NCI-H146 (cell line): ENCODE results near the gene SETD4.
"Not testable (repeated sequence)": the region's sequence is repeated elsewhere in the genome, so short reads cannot be mapped to it uniquely, and the experiment has no call there.

ENCODE experiments used
- DNase-seq: peaks from one replicate; lab custom pipeline; 2025; lab: John Stamatoyannopoulos, UW

SETD4 gene, protein sequence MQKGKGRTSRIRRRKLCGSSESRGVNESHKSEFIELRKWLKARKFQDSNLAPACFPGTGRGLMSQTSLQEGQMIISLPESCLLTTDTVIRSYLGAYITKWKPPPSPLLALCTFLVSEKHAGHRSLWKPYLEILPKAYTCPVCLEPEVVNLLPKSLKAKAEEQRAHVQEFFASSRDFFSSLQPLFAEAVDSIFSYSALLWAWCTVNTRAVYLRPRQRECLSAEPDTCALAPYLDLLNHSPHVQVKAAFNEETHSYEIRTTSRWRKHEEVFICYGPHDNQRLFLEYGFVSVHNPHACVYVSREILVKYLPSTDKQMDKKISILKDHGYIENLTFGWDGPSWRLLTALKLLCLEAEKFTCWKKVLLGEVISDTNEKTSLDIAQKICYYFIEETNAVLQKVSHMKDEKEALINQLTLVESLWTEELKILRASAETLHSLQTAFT

DNA sequence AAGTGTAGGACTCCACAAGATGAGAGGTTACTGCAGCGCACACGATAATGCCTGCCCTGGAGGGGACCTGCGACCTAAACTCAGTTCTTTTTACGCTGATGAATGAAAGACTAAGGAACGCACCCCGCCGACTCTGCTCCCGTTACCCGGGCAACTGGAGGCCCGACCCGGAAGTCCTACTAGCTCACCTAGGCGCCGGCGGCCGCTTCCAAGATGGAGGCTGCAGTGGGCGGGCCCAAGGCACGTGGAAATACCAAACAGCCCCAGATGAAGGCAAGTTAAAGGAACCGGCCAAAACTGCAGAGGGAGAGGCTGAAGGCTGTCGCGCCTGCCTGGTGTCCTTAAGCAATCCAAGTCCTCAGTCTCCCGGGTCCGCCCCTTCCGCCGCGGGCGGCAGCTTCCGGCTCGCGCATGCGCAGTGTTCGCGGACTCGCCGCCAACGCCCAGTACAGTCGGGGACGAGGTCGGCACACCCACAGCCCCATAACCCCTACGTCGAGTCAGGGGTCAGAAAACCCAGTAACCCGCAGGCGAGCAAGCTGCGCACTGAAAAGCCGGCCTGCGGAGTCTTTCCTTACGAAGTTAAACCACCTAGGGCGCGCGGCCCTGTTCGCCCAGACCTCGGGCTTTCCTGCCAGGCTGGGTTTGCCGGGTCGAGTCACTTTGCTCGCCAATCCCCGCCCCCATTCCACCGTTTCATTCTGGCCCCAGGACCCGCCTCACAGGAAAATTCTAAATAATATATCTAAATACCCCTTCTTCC is at the start of gene SETD4:
Gene SETD4 (minus strand): TSS at position 368 of the 763 bp plus-strand sequence. CDS start 1,638 bp downstream, outside the sequence.
- DNase-seq = peak; percentile 87

DNA sequence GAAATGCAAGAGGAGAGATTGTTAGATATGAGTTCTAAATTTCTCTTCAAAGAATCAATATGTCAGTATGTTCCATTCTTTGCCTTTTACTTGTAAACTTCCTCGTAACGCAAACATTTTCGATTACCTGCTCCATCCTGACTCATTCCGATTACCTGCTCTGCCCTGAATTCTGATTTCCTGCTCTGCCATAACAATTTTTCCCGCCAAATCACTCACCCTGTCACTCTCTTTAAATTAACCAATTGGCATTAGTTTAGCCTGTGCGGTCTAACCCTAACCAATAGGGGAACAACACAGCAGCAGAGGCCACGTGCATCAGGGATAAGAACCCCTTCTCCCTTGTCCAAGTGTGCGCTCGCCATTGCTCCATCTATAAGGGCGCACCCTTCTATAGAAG is 49.5 kb upstream of the SETD4 start:
- no peak for DNase-seq

DNA sequence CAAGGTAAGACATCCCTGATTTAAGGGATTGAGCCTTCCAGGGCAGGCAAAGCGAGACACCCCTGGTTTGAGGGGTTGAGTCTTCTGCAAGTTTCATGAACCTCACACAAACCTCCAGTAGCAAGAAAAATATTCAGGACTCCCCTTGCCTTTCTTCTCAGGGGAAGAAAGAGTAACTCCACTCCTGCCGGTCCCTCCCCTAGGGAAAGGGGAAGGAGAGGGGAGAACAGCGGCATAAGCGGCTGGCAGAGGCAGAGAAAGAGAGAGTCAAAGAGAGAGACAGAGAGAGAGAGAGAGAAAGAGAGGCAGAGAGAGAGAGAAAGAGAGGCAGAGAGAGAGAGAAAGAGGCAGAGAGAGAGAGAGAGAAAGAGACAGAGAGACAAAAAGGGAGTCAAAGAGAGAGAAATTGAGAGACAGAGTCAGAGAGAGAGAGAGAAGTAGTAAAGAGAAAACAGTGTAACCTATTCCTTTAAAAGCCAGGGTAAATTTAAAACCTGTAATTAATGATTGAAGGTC is 45.1 kb upstream of the SETD4 start:
- no peak for DNase-seq

DNA sequence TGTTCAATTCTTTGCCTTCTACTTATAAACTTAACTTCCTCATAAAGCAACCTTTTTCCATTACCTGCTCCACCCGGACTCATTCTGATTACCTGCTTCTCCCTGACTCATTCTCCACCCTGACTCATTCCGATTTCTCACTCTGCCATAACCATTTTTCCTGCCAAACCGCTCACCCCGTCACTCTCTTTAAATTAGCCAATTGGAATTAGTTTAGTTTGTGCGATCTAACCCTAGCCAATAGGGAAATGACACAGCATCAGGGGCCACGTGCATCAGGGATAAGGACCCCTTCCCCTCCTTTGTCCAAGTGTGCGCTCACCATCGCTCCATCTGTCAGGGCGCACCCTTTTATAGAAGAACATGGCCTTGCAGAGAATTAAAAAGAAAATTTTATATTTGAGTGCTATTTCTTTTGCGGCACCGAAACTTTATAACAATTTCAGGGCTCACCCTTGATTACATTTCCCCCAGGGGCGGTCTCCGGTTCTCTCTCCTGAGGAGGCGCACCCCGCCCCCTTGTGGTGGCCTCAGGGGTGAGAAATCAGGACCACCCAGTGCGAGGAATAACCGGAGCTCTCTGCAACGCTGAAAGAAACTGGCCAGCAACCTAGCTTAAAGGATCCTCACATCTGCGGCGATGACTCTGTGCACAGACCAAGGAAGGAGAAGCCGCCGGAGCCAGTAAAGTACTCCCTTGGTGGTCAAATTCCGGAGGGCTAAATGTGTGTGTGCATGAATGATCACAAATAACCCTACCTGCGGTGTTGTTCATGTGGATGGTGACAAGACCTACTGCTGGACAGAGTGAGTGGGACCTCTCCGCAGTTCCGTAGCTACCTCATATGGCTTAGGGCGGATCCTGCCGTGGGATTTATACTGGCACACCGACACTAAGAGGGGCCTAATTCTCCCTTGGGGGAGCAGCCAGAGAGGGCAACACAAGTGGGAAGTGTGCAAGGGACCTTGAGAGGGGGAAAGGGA is 44.3 kb upstream of the SETD4 start:
- DNase-seq = no peak

DNA sequence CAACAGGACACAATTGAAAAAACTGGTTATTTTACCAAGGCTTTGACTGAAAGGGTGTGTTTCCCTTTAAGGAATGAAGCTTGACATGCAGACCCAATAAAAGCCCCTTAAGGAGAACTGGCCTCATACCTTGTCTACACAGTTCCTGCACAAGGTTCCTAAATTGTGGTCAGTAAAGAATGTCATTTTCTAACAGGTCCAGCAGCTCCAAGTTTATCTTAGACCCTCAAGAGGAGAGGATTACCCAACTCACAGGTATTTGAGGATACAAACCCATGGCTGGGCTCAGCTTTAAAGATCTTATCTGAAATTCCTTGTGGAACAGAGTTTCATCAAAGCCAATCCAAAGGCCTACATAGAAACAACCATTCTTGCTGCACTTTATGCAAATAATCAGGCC is 43.1 kb upstream of the SETD4 start:
- no peak for DNase-seq

DNA sequence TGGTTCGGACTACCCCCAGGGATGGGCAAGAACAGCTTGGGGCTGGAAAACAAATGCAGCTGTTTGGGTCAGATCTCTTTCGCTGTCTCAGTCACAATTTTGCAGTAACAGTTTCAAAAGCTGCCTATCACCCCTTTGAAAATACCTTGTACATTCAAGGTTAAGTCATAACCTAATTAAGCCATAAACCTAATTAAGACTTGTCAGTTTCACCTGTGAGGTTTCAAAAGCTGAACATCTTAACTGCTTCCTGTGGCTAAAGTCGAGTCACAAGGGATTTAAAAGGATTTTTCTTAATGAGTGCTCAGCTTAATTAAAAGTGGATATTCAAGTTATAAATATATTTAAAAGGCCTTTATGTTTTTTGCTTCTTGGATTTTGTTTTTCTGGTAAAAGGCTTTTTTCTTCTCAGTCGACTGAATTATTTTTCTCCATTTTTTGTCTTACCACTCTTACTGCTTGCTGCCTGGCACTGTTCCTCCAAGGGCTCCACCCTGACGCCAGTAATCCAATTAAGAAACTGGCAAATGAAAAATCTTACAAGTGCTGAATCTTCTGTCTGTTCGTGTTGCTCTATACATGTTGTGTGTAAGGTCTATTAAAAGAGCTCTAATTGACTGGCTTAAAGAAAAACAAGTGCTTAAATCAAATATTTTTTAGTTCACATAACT is 40.8 kb upstream of the SETD4 start:
- no peak for DNase-seq

DNA sequence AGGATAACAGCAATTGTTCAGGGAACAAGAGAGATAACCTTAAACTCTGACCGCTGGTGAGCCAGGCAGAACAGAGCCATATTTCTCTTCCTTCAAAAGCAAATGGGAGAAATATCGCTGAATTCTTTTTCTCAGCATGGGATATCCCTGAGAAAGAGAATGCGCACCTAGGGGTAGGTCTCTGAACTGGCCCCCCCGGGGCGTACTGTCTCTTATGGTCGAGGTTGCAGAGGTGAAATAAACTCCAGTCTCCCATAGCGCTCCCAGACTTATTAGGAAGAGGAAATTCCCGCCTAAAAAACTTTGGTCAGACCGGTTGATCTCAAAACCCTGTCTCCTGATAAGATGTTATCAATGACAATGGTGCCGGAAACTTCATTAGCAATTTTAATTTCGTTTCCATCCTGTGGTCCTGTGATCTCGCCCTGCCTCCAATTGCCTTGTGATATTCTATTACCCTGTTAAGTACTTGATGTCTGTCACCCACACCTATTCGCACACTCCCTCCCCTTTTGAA is 39.4 kb upstream of the SETD4 start:
- not testable (repeated sequence) for DNase-seq

DNA sequence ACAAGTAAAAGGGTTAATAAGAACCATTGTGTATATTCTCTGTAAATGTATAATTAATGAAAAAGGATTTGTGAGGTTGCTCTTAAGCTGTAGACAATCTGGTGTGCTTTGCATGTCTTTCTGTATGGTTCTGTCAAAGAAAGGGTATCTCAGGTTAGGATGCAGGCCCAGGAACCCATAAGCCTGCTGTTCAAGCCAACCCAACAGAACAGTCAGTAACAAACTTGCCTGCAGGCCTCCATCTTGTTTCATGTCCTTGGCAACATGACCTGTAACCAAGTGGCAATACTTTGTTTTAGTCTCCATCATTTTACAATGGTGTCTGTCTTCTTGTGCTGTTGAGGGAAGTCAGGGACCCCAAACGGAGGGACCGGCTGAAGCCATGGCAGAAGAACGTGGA is 38.7 kb upstream of the SETD4 start:
- DNase-seq = no peak

DNA sequence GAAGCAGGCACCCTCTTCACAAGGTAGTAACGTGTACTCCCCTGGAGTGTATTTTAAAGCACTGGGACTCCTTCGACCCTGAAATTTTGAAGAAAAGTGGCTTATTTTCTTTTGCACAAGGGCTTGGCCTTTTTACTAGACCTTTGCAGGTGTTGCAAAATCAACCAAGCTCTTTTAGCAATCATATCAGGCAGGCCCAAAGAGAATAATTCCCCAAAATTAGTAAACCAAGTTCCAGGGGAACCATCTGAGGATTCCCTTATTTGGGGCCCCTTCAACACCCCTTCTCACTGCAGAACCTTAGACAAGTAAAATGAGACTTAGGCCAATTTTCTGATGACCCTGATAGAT is 37.8 kb upstream of the SETD4 start:
- no peak for DNase-seq

DNA sequence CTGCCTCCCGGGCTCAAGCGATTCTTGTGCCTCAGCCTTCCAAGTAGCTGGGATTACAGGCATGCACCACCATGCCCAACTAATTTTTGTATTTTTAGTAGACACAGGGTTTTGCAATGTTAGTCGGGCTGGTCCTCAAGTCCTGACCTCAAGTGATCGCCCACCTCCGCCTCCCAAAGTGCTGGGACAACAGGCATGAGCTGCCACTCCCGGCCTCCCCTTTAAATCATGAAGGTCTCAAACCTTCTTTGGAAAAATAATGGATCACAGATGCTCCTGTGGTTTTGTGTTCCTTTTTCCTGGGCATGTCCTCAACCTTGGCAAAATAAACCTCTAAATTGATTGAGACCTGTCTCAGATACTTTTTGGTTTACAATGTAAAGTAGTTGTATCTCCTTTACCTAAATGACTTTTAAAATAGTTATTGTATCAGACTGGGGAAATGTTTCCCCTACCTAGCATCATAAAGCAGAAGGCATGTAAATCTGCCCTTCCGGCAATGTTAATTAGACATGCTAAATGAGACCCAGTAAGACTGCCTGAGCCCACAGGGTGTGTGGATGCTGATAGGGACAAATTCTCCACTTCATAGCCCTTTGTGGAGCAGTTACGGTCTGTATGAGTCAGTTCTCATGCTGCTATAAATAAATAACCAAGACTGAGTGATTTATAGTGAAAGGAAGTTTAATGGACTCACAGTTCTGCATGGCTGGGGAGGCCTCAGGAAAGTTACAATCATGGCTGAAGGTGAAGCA is 37.3 kb upstream of the SETD4 start:
- no peak for DNase-seq

DNA sequence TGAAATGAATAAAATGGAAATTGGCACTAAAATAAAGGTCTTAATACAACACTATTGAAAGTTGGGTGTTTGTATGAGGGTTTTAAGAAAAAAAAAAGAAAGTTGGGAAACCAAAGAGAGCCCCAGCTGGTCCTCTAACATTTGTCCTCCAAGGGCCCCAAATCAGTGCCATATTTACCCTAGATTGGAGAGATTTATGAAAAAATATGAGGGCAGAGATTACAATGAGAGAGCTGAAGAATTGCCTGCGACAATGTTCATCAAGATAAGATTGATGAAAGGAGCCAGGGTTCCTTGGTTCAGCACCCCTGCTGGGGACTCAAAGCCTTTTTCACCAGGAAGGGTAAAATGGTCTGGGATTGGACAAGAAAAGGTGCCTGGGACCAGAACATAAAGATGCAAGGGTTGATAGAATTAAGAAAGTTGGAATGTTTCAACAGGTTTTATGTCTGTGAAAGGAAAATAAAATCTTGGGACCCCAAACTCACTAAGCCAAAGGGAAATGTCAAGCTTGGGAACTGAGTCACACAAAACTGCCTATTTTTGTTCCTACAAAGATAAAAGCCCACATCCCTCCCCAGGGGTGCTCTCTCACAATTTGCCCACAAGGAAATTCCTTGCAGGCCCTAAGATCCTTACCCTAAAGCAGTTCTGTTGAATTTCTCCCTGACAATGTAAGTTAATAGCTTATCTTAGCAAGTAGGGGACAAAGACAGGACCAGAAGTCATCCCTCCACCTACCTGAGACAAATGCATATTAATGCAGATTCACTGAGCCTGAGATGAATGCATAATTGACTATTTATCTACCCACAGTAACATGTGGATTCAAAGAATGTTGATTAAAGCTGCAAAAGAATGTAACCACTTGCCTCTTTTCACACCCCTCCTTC is 36.3 kb upstream of the SETD4 start:
- no peak for DNase-seq

DNA sequence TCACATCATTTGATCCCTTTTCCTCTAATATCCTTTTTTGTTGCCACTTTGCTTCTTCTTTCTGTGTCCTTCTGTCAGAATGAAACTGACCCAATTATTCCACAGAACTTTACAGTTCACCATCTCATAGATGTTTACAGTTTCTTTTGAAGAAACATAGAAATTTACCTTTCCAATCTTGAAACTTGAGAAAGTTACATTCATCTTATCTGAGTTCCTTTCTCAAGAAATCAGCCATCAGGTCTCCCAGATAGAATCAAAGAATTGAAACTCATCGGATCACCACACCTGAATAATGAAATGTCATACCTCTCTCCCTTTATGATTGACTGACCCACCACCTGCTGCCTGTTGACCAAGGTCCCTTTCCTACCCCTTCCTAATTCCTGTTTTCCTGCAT is 33.2 kb upstream of the SETD4 start:
- DNase-seq = no peak

DNA sequence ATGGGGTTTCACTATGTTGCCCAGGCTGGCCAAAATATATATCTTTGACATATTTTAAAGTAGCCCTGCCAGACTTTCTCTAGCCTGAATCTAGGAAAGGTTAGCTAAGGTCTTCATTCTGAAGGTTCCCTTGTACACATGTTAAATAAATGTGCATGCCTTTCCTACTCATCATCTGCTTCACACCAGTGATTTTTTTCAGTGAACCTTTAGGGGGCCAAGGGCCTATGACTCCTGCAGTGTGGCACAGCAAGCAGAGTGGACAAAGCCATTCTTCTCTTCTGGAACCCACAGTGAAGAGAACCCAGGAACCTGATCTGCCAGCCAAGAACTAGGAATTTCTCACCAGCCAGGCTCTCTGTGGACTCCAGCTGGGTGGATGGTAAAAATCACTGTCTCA is 32.4 kb upstream of the SETD4 start:
- DNase-seq = no peak

DNA sequence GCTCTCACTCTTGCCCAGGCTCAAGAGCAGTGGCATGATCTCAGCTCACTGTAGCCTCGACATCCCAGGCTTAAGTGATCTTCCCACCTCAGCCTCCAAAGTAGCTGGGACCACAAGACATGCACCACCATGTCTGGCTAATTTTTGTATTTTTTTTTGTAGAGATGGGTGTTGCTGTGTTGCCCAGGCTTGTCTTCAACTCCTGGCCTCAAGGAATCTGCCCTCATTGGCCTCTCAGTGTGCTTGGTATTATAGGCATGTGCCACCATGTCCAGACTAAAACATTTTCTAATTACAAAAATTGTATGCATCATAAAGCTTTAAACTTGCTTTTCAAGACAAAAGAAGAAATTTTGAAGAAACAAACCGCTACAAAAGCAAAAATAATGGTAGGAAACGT is 29.6 kb upstream of the SETD4 start:
- DNase-seq = no peak

DNA sequence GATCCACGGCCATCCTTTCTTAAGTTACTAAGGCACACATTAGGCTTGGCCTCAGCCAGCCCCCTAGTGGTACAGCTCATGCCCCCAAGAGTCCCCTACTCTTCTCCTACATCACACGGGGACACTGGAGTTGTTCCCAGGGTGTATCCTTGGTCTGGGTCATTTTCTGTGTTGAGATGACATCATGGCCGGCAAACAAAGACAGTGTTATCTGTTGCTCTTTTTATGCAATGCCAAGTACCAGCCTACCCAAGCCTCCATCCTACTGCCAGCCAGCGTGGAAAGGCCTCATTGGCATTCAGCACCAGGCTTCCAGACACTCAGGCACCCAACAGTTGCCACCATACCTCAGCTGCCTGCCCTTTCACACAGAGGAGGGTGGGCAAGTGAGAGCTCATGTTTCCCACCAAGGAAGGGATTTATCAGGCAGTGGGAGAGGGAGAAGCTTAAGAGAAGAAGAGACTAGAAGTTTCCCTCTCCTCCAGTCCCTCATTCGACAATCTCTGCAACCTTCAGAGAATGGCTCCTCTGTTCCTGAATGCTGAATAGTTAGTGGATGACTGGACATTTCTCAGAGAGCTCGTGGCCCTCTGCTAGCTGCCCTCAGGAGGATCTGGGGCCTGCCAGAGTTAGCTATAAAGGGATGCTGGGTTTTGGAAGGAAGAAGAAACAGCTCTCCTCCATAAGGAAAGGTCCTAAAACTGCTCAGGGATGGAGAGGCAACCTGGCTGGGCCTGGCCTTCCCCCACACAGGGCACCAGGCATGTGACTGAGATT is 27.2 kb upstream of the SETD4 start:
- DNase-seq = no peak

DNA sequence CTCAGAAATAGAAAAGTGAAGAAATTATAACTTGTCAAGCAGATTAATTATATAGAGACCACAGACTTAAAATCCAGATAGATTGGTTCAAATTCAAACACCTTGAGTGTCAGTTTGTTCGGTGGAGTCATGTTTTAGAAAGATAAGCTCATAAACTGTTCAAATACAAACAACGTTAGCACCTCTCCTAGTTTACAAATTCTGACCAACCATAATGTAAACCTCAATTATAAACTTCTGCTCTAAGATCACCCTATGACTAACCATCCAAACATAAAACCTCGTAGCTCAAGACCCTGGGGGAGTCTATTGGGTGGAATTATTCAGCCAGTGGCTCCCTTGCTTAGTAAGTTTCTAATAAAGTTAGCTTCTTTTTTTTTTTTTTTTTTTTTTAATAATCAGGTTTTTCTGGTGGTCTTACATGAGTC is 21.9 kb upstream of the SETD4 start:
- DNase-seq = no peak

DNA sequence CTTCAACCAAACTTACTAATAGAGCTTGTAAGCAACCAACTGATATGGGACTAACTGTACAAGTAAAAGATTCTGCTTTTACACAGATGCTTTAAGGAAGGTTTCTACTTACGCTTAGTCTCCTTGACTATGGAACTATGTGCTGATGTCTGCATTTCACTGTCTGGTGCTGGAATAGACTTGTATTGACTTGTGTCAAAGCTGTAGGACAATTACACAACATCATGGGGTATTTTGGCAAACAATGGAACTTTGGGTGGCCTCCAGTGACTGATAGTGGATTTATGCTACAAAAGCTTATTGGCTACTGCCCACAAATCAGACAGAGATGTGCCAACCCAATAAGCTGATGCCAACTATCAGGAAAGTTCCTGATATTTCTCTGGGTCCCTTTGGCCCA is 20.1 kb upstream of the SETD4 start:
- DNase-seq = no peak

DNA sequence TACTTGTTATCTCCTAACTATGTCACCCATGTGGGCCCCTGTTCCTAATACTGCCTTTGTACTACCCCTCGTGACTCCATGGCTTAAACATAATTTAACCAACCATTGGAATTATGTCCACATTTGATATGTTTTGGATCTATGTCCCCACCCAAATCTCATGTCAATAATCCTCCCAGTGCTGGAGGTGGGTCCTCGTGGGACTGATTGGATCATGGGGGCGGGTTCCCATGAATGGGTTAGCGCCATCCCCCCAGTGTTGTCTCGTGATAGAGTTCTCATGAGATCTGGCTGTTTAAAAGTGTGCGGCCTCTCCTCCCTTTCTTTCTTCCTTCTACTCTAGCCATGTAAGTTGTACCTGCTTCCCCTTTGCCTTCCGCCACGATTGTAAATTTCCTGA is 19.3 kb upstream of the SETD4 start:
- DNase-seq = no peak
